Activated CD4-positive, CD25-positive, alpha-beta regulatory T cell treated with anti-CD3 and anti-CD28 coated beads, Interleukin-2, amount 50 U/mL, for 72 hours (primary cell): ENCODE results near the gene PWWP2A.
"Not testable (repeated sequence)": the region's sequence is repeated elsewhere in the genome, so short reads cannot be mapped to it uniquely, and the experiment has no call there.

Source experiments
- DNase-seq: peaks from one replicate; pipeline ENCODE4 v3.0.0; 2021

Gene PWWP2A

GRCh38 chr5:160075073-160075472 is 44.2 kb downstream of the PWWP2A start:
- no peak for DNase-seq

GRCh38 chr5:160071916-160072315 is 47.3 kb downstream of the PWWP2A start:
- DNase-seq: no peak

- no peak for DNase-seq
These were observed 47.7 kb downstream of the PWWP2A start for GRCh38 chr5:160071516-160071915.

- not testable (repeated sequence) for DNase-seq
These were observed 50.1 kb downstream of the PWWP2A start for GRCh38 chr5:160069120-160069519.

GRCh38 chr5:160064995-160065614 is 54.1 kb downstream of the PWWP2A start:
- no peak for DNase-seq

GRCh38 chr5:160064417-160064810 is 54.8 kb downstream of the PWWP2A start:
- no peak for DNase-seq

GRCh38 chr5:160061770-160062169 is 57.5 kb downstream of the PWWP2A start:
- DNase-seq: no peak

- DNase-seq: no peak
These were observed 59.2 kb downstream of the PWWP2A start for GRCh38 chr5:160060001-160060400.

GRCh38 chr5:160057256-160057655 is 62.0 kb downstream of the PWWP2A start:
- no peak for DNase-seq

GRCh38 chr5:160054831-160055230 is 64.4 kb downstream of the PWWP2A start:
- no peak for DNase-seq

GRCh38 chr5:160054047-160054446 is 65.2 kb downstream of the PWWP2A start:
- DNase-seq: no peak

GRCh38 chr5:160049099-160049498 is 70.2 kb downstream of the PWWP2A start:
- no peak for DNase-seq

- DNase-seq: no peak
These were observed 71.1 kb downstream of the PWWP2A start for GRCh38 chr5:160048131-160048530.

- DNase-seq: no peak
These were observed 71.8 kb downstream of the PWWP2A start for GRCh38 chr5:160047423-160047822.

GRCh38 chr5:160044967-160045366 is 74.3 kb downstream of the PWWP2A start:
- DNase-seq: no peak

- DNase-seq: no peak
These were observed 74.9 kb downstream of the PWWP2A start for GRCh38 chr5:160044391-160044804.

GRCh38 chr5:160042671-160043070 is 76.6 kb downstream of the PWWP2A start:
- DNase-seq: no peak
